HL-60 (cell line): ENCODE measurements around the gene FES.

ENCODE experiments used
- GABPA ChIP-seq: IDR thresholded peaks from 2 replicates; pipeline ENCODE4 v1.6.1; 2012; ENCODE audit warnings: low read depth
- POLR2AphosphoS5 ChIP-seq: IDR thresholded peaks from 2 replicates; pipeline ENCODE4 v1.6.1; 2012; ENCODE audit warnings: low read depth
- SPI1 ChIP-seq: IDR thresholded peaks from 2 replicates; pipeline ENCODE4 v1.6.1; 2012; ENCODE audit warnings: low read depth, mild to moderate bottlenecking, borderline replicate concordance
- TF ChIP-seq, protein P1 (sequence below): IDR thresholded peaks from one replicate; pipeline ENCODE4 v1.5.1; 2011; ENCODE audit warnings: low read length, control low read depth, inconsistent platforms; ENCODE audit not compliant: insufficient read depth
- TF ChIP-seq, protein P2 (sequence below): IDR thresholded peaks from 2 replicates; pipeline ENCODE4 v1.6.1; 2012; ENCODE audit warnings: low read depth; ENCODE audit not compliant: insufficient replicate concordance

DNA sequence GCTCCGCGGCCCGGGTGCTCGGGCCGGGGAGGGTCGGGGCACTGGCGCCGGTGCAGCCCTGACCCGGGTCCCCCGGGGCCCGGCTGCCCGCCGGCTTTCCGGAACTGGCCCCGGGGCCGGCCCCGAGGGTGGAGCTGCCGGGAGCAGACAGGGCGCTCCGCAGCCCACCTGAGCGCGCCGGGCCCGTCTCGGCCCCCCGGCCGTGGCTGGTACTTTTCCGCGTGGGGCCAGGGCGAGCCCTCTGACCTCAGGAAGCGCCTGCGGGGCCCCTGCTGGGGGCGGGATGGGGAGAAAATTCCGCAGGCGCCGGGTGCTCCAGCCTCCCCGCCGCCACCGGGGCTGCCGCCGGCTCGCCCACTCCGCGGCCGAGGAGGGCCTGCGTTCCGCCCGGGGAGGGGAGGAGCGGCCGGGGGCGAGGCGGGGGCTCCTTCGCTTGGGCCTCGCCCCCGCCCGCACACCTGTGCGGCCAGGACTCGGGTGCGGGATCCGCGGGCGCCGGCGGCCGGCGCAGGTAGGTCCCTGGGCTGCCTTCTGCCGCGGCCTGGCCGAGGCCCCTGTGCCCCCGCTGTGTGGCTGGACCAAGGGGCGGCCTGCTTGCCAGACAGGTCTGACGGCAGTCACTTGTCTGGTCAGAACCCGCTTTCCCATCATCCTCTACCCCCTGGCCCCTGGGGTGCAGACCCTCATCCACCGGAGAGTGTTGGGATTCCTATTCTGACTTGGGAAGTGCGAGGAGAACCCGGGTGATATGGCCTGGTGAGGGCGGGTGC lies 12.4 kb upstream of the FES start:
- TF ChIP-seq, protein P1, sequence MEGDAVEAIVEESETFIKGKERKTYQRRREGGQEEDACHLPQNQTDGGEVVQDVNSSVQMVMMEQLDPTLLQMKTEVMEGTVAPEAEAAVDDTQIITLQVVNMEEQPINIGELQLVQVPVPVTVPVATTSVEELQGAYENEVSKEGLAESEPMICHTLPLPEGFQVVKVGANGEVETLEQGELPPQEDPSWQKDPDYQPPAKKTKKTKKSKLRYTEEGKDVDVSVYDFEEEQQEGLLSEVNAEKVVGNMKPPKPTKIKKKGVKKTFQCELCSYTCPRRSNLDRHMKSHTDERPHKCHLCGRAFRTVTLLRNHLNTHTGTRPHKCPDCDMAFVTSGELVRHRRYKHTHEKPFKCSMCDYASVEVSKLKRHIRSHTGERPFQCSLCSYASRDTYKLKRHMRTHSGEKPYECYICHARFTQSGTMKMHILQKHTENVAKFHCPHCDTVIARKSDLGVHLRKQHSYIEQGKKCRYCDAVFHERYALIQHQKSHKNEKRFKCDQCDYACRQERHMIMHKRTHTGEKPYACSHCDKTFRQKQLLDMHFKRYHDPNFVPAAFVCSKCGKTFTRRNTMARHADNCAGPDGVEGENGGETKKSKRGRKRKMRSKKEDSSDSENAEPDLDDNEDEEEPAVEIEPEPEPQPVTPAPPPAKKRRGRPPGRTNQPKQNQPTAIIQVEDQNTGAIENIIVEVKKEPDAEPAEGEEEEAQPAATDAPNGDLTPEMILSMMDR: no peak
- TF ChIP-seq, protein P2, sequence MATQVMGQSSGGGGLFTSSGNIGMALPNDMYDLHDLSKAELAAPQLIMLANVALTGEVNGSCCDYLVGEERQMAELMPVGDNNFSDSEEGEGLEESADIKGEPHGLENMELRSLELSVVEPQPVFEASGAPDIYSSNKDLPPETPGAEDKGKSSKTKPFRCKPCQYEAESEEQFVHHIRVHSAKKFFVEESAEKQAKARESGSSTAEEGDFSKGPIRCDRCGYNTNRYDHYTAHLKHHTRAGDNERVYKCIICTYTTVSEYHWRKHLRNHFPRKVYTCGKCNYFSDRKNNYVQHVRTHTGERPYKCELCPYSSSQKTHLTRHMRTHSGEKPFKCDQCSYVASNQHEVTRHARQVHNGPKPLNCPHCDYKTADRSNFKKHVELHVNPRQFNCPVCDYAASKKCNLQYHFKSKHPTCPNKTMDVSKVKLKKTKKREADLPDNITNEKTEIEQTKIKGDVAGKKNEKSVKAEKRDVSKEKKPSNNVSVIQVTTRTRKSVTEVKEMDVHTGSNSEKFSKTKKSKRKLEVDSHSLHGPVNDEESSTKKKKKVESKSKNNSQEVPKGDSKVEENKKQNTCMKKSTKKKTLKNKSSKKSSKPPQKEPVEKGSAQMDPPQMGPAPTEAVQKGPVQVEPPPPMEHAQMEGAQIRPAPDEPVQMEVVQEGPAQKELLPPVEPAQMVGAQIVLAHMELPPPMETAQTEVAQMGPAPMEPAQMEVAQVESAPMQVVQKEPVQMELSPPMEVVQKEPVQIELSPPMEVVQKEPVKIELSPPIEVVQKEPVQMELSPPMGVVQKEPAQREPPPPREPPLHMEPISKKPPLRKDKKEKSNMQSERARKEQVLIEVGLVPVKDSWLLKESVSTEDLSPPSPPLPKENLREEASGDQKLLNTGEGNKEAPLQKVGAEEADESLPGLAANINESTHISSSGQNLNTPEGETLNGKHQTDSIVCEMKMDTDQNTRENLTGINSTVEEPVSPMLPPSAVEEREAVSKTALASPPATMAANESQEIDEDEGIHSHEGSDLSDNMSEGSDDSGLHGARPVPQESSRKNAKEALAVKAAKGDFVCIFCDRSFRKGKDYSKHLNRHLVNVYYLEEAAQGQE: no peak
- TF ChIP-seq GABPA (no peak), POLR2AphosphoS5 (no peak), SPI1 (no peak)
